CD14-positive monocyte (primary cell): Measurements from ENCODE around the gene KIAA1191. TPM values are rescaled to one million over a fixed set of nuclear protein-coding genes. Genes with fewer than 3 reads are reported as not detected.
"Not testable (repeated sequence)": the region's sequence is repeated elsewhere in the genome, so short reads cannot be mapped to it uniquely, and the experiment has no call there.

Experiments used
- DNase-seq, 3 donors: peaks; one replicate each; pipeline ENCODE4 v3.0.0-alpha.2; 2011 to 2022
- H2AFZ ChIP-seq: 2 replicates; pipeline ENCODE4 v1.6.0; 2012; ENCODE audit warnings: mild to moderate bottlenecking, low read depth, low read length, inconsistent platforms; ENCODE audit not compliant: insufficient read depth, poor library complexity, severe bottlenecking
- H3K27ac ChIP-seq, 2 donors: 1 replicate in 1 of 2; 2 replicates in 1 of 2; pipeline ENCODE4 v1.5.1; 2012 to 2013; ENCODE audit warnings: low read length in 2 of 2, control low read depth in 1 of 2, inconsistent platforms in 1 of 2, low read depth in 1 of 2, mild to moderate bottlenecking in 1 of 2
- H3K27me3 ChIP-seq, 2 donors: one replicate each; pipeline versions ENCODE4 v1.6.0 to v1.6.1; 2011 to 2013; ENCODE audit warnings: low read length in 2 of 2; ENCODE audit not compliant: control insufficient read depth in 2 of 2, insufficient read depth in 2 of 2
- H3K36me3 ChIP-seq, 2 donors: replicated peaks in 1 of 2; 1 replicate in 1 of 2; 2 replicates in 1 of 2; pipeline versions ENCODE4 v1.5.1 to v1.6.1; 2012 to 2013; ENCODE audit warnings: low read length in 2 of 2, control low read depth in 1 of 2, inconsistent platforms in 1 of 2, mild to moderate bottlenecking in 1 of 2; ENCODE audit not compliant: insufficient read depth in 2 of 2, control insufficient read depth in 1 of 2
- H3K4me1 ChIP-seq, 2 donors: 1 replicate in 1 of 2; 2 replicates in 1 of 2; pipeline versions ENCODE4 v1.5.1 to v1.6.1; 2012 to 2013; ENCODE audit warnings: low read length in 2 of 2, control low read depth in 1 of 2, inconsistent platforms in 1 of 2, mild to moderate bottlenecking in 1 of 2, moderate library complexity in 1 of 2; ENCODE audit not compliant: insufficient read depth in 2 of 2, control insufficient read depth in 1 of 2
- H3K4me2 ChIP-seq: replicated peaks from 2 replicates; pipeline ENCODE3; 2012; ENCODE audit warnings: low read length, moderate library complexity, mild to moderate bottlenecking; ENCODE audit not compliant: poor library complexity, severe bottlenecking; ENCODE audit errors: extremely low read depth
- H3K4me3 ChIP-seq, 3 experiments: fragments of 200-600 bp in 1 of 3; sonication (generic) in 1 of 3; replicated peaks in 1 of 3; 1 replicate in 2 of 3; 2 replicates in 1 of 3; pipeline ENCODE4 v1.5.1; 2011 to 2013; ENCODE audit warnings: low read length in 3 of 3, mild to moderate bottlenecking in 3 of 3, control low read depth in 2 of 3, low read depth in 2 of 3, inconsistent platforms in 1 of 3, moderate library complexity in 1 of 3
- H3K79me2 ChIP-seq: 2 replicates; pipeline ENCODE4 v1.6.0; 2012; ENCODE audit warnings: mild to moderate bottlenecking, control low read depth, inconsistent platforms, low read length, moderate library complexity; ENCODE audit not compliant: insufficient read depth
- H3K9ac ChIP-seq: 2 replicates; pipeline ENCODE4 v1.6.0; 2017; ENCODE audit warnings: low read length, mild to moderate bottlenecking; ENCODE audit not compliant: insufficient read depth, poor library complexity, severe bottlenecking
- H3K9me3 ChIP-seq, 2 donors: replicated peaks in 1 of 2; 1 replicate in 1 of 2; 2 replicates in 1 of 2; pipeline versions ENCODE4 v1.5.1 to v1.6.1; 2012 to 2013; ENCODE audit warnings: low read length in 2 of 2, control low read depth in 1 of 2; ENCODE audit not compliant: control insufficient read depth in 1 of 2, insufficient read depth in 1 of 2
- H4K20me1 ChIP-seq: 2 replicates; pipeline ENCODE4 v1.6.0; 2012; ENCODE audit warnings: mild to moderate bottlenecking, low read length, control low read depth, moderate library complexity; ENCODE audit not compliant: insufficient read depth
- H3K27ac Mint-ChIP-seq, 7 donors: one replicate each; pipeline ENCODE4 v1.8.0; 2020; ENCODE audit warnings: mild to moderate bottlenecking in 7 of 7, mixed read lengths in 7 of 7, moderate library complexity in 6 of 7, inconsistent platforms in 2 of 7
- H3K27me3 Mint-ChIP-seq, 3 donors: one replicate each; pipeline ENCODE4 v1.8.0; 2021 to 2022; ENCODE audit warnings: low read depth in 3 of 3, mild to moderate bottlenecking in 3 of 3, mixed read lengths in 3 of 3, moderate library complexity in 3 of 3, inconsistent platforms in 1 of 3
- H3K36me3 Mint-ChIP-seq, 2 donors: one replicate each; pipeline ENCODE4 v1.8.0; 2020; ENCODE audit warnings: mixed read lengths in 2 of 2, inconsistent platforms in 1 of 2, mild to moderate bottlenecking in 1 of 2
- H3K4me1 Mint-ChIP-seq: one replicate; pipeline ENCODE4 v1.8.0; 2020; ENCODE audit warnings: mild to moderate bottlenecking, mixed read lengths
- H3K4me3 Mint-ChIP-seq, 2 donors: one replicate each; pipeline ENCODE4 v1.8.0; 2020; ENCODE audit warnings: mild to moderate bottlenecking in 2 of 2, mixed read lengths in 2 of 2, moderate library complexity in 1 of 2
- H3K9me3 Mint-ChIP-seq, 7 donors: one replicate each; pipeline ENCODE4 v1.8.0; 2020 to 2022; ENCODE audit warnings: mixed read lengths in 7 of 7, mild to moderate bottlenecking in 6 of 7, moderate library complexity in 6 of 7, inconsistent platforms in 2 of 7
- WGBS: methylation state at CpG from one replicate; pipeline ENCODE4 v1.1.5; 2013; ENCODE audit warnings: missing lambda C conversion rate; ENCODE audit not compliant: insufficient coverage; 5-methylcytosine and 5-hydroxymethylcytosine counted together
- intact Hi-C, 2 donors: fragments of 100-400 bp; cut with micrococcal nuclease; formaldehyde crosslinking; loops; one replicate each; pipeline versions ENCODE4 v1.15.0 to v1.15.1; 2023
- polyA plus RNA-seq, 3 donors: library from polyadenylated mRNA; depleted of rRNA in 1 of 3; unstranded in 2 of 3; stranded (reverse) in 1 of 3; fragments of 300-500 nt in 2 of 3; fragments of >200 nt in 1 of 3; fragmentation: Illumina TruSeq in 2 of 3; gene quantifications; 1 replicate in 2 of 3; 2 replicates in 1 of 3; pipeline ENCODE4 v1.2.3, GENCODE V29; 2012 to 2021
- small RNA-seq: library from RNA; depleted of rRNA; stranded (forward); fragments of <200 nt; gene quantifications from one replicate; pipeline ENCODE3, GENCODE V24; 2012; ENCODE audit warnings: low read depth; ENCODE audit not compliant: insufficient read length
- TF ChIP-seq, protein P1 (sequence below): fragments of 200-600 bp; IDR thresholded peaks from one replicate; pipeline ENCODE4 v1.8.0; 2022; ENCODE audit warnings: antibody characterized with exemption, mild to moderate bottlenecking

The KIAA1191 gene
- polyA plus RNA-seq, 3 donors: 32.3 to 36.4 (median 32.5) TPM

DNA sequence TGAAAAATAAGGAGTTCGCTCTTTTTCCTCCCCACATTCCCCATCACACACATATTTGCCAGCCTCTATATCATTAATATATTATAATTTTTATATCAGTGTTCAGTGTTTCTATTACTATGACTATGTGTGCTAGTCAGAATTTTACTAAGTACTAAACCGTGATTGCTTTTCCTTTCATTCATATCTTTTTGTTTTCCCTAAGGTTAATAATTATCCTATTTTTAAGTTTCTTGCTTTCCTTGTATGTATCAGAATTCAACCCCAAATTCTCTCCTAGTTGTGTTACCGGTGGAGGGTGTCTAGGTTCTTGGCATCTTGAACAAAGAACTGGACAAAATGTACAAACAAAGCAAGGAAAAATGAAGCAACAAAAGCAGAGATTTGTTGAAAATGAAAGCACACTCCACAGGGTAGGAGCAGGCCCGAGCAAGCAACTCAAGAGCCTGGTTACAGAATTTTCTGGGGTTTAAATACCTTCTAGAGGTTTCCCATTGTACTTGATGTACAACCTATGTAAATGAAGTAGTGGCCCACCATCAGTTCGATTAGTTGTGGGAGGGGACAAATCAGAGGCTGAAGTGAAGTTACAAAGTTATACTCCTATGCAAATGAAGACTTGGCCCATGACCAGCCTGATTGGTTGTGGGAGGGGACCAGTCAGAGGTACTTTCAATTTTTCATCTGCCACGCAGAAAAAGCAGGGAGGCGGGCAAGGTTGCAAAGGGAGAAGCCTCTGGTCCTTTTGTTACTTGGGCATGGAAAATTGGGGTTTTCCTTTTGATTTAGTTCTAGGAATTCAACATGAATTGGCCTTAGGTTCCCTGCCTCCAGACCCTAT, 43.8 kb downstream of the KIAA1191 start:
- Histone ChIP-seq H2AFZ (no peak overlapping the region), H3K4me3 (no peak overlapping the region), H3K9me3 (no peaks in the 10 kb centered on the region), H4K20me1 (no peaks in the 10 kb centered on the region), H3K4me1 (no peaks in the 10 kb centered on the region), H3K27ac (no peak overlapping the region), H3K4me2 (no peak overlapping the region), H3K9ac (no peak overlapping the region), H3K27me3 (no peaks in the 10 kb centered on the region), H3K79me2 (no peaks in the 10 kb centered on the region), H3K36me3 (peaks cover 38 to 91% of the 10 kb centered on the region in 2 donors)
- DNase-seq: no peak
- Mint-ChIP-seq H3K9me3 (no peaks in the 10 kb centered on the region), H3K27me3 (peaks cover 0 to 2% (median 0%) of the 10 kb centered on the region in 3 donors), H3K4me3 (no peak overlapping the region), H3K4me1 (no peaks in the 10 kb centered on the region), H3K27ac (peak overlapping the region in 1 of 7 donors; percentile 26), H3K36me3 (peaks cover 55 to 59% of the 10 kb centered on the region in 2 donors)
- WGBS: 93% methylated on average over 3 of the region's 7 CpGs
- intact Hi-C loops: no loop called here
- TF ChIP-seq, protein P1, sequence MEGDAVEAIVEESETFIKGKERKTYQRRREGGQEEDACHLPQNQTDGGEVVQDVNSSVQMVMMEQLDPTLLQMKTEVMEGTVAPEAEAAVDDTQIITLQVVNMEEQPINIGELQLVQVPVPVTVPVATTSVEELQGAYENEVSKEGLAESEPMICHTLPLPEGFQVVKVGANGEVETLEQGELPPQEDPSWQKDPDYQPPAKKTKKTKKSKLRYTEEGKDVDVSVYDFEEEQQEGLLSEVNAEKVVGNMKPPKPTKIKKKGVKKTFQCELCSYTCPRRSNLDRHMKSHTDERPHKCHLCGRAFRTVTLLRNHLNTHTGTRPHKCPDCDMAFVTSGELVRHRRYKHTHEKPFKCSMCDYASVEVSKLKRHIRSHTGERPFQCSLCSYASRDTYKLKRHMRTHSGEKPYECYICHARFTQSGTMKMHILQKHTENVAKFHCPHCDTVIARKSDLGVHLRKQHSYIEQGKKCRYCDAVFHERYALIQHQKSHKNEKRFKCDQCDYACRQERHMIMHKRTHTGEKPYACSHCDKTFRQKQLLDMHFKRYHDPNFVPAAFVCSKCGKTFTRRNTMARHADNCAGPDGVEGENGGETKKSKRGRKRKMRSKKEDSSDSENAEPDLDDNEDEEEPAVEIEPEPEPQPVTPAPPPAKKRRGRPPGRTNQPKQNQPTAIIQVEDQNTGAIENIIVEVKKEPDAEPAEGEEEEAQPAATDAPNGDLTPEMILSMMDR: no peak

DNA sequence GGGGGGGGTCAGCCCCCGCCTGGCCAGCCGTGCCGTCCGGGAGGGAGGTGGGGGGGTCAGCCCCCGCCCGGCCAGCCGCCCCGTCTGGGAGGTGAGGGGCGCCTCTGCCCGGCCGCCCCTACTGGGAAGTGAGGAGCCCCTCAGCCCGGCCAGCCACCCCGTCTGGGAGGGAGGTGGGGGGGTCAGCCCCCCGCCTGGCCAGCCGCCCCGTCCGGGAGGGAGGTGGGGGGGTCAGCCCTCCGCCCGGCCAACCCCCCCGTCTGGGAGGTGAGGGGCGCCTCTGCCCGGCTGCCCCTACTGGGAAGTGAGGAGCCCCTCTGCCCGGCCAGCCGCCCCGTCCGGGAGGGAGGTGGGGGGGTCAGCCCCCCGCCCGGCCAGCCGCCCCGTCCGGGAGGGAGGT, 56.2 kb downstream of the KIAA1191 start:
- H3K9me3 ChIP-seq, H2AFZ ChIP-seq, H3K79me2 ChIP-seq, H3K27ac ChIP-seq, intact Hi-C loops, H3K4me1 ChIP-seq, H4K20me1 ChIP-seq, H3K27me3 Mint-ChIP-seq, H3K4me2 ChIP-seq, H3K9ac ChIP-seq, H3K4me1 Mint-ChIP-seq, H3K4me3 ChIP-seq, DNase-seq, H3K4me3 Mint-ChIP-seq, H3K27me3 ChIP-seq, H3K27ac Mint-ChIP-seq: not testable (repeated sequence)
- Mint-ChIP-seq H3K36me3 (peaks cover 45 to 50% of the 10 kb centered on the region in 2 donors), H3K9me3 (peaks cover 5 to 15% (median 11%) of the 10 kb centered on the region in 7 donors)
- H3K36me3 ChIP-seq: peaks cover 8 to 55% of the 10 kb centered on the region in 2 donors
- no CpG with 5 or more reads among the region's 31 CpGs for WGBS

Small RNA genes within 50 kb of the gene (small RNA-seq; reads per million reads assigned to genes)
- not detected for gene MIR1271

Other genes with a start within 250 kb of the KIAA1191 start
- 1 to 10 TPM; 2.3 to 8.4 (median 3.7) TPM for gene SIMC1, start 123.3 kb downstream of the KIAA1191 start, polyA plus RNA-seq
- gene ARL10, start 3.7 kb upstream of the KIAA1191 start, polyA plus RNA-seq: under 1 TPM in 2 of 3 donors, not detected in 1; 0.04 to 0.93 TPM
- gene NOP16, start 26.8 kb upstream of the KIAA1191 start, polyA plus RNA-seq: 10 to 100 TPM; 17.2 to 23.4 (median 17.6) TPM
- gene HIGD2A, start 27.0 kb upstream of the KIAA1191 start, polyA plus RNA-seq: 100 to 1,000 TPM; 101 to 298 (median 260) TPM
- gene CLTB, start 54.8 kb upstream of the KIAA1191 start, polyA plus RNA-seq: 10 to 100 TPM; 63.2 to 87.6 (median 75.2) TPM
- 10 to 100 TPM; 11.5 to 14.8 (median 12.2) TPM for gene FAF2, start 86.6 kb upstream of the KIAA1191 start, polyA plus RNA-seq
- gene RNF44, start 175.6 kb upstream of the KIAA1191 start, polyA plus RNA-seq: 100 to 1,000 TPM in 1 of 3 donors, 1 to 10 TPM in 2; 1.9 to 133 (median 3.1) TPM
- under 1 TPM in 1 of 3 donors, not detected in 2; 0.12 TPM for gene CDHR2, start 187.6 kb upstream of the KIAA1191 start, polyA plus RNA-seq
- under 1 TPM; 0.05 to 0.30 (median 0.13) TPM for gene GPRIN1, start 248.4 kb upstream of the KIAA1191 start, polyA plus RNA-seq